C4-2B (cell line): ENCODE results near the gene MFSD2A.

ENCODE experiments used
- ZFX ChIP-seq: fragments of 450-650 bp; IDR thresholded peaks from 2 replicates; pipeline ENCODE4 v1.6.1; 2017
- TF ChIP-seq, protein P1 (sequence below): fragments of 450-650 bp; conservative IDR thresholded peaks from 2 replicates; pipeline ENCODE4 v1.5.1; 2017; ENCODE audit warnings: mild to moderate bottlenecking

- TF ChIP-seq, protein P1, sequence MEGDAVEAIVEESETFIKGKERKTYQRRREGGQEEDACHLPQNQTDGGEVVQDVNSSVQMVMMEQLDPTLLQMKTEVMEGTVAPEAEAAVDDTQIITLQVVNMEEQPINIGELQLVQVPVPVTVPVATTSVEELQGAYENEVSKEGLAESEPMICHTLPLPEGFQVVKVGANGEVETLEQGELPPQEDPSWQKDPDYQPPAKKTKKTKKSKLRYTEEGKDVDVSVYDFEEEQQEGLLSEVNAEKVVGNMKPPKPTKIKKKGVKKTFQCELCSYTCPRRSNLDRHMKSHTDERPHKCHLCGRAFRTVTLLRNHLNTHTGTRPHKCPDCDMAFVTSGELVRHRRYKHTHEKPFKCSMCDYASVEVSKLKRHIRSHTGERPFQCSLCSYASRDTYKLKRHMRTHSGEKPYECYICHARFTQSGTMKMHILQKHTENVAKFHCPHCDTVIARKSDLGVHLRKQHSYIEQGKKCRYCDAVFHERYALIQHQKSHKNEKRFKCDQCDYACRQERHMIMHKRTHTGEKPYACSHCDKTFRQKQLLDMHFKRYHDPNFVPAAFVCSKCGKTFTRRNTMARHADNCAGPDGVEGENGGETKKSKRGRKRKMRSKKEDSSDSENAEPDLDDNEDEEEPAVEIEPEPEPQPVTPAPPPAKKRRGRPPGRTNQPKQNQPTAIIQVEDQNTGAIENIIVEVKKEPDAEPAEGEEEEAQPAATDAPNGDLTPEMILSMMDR, result no peak
- no peak for TF ChIP-seq ZFX
Observed at GRCh38 chr1:39907528-39908453, 47.2 kb upstream of the MFSD2A start.
